ENCODE measurements around the gene SCN8A.

Gene SCN8A

GRCh38 chr12:51855586-51856428, 264.8 kb downstream of the SCN8A start:
- peak overlapping the region; percentile 53 for H3K4me3 ChIP-seq (ENCODE audit: low read length)
- DNase-seq (ENCODE audit: low read depth) = peak; percentile 36
- TF ChIP-seq CTCF (conservative IDR thresholded peaks at IDR 0.05; ENCODE audit: low read depth, low read length) = no peak

- no peak for TF ChIP-seq CTCF (conservative IDR thresholded peaks at IDR 0.05; ENCODE audit: low read depth, low read length)
- H3K4me3 ChIP-seq (ENCODE audit: low read length) = no peak overlapping the region
- DNase-seq (ENCODE audit: low read depth) = no peak
These were observed 270.0 kb downstream of the SCN8A start for GRCh38 chr12:51860986-51861385.

All from retinal pigment epithelial cell (primary cell).